ENCODE measurements around the gene INTS6.

Gene INTS6

GRCh38 chr13:51457086-51457815, 4.4 kb upstream of the INTS6 start:
- no peak for DNase-seq (ENCODE audit: low read depth in 4 of 4, low spot score in 1 of 4)

GRCh38 chr13:51456510-51456909, 3.7 kb upstream of the INTS6 start:
- DNase-seq (ENCODE audit: low read depth in 4 of 4, low spot score in 1 of 4), result no peak

- no peak for DNase-seq (ENCODE audit: low read depth in 4 of 4, low spot score in 1 of 4)
These were observed 2.7 kb upstream of the INTS6 start for GRCh38 chr13:51455532-51455931.

GRCh38 chr13:51453959-51454703, 1.3 kb upstream of the INTS6 start:
- peak in 3 of 4 experiments; percentile 8 to 41 (median 28) for DNase-seq (ENCODE audit: low read depth in 4 of 4, low spot score in 1 of 4)

GRCh38 chr13:51453207-51453958, 547 bp upstream of the INTS6 start:
- DNase-seq (ENCODE audit: low read depth in 4 of 4, low spot score in 1 of 4), result peak; percentile 48 to 69 (median 61)

GRCh38 chr13:51451467-51452360, 1.1 kb downstream of the INTS6 start:
- DNase-seq (ENCODE audit: low read depth in 4 of 4, low spot score in 1 of 4), result peak; percentile 48 to 68 (median 57)

GRCh38 chr13:51451134-51451466, 1.7 kb downstream of the INTS6 start:
- no peak for DNase-seq (ENCODE audit: low read depth in 4 of 4, low spot score in 1 of 4)

- DNase-seq (ENCODE audit: low read depth in 4 of 4, low spot score in 1 of 4), result no peak
These were observed 3.8 kb downstream of the INTS6 start for GRCh38 chr13:51449018-51449417.

GRCh38 chr13:51444922-51445321, 7.9 kb downstream of the INTS6 start:
- no peak for DNase-seq (ENCODE audit: low read depth in 4 of 4, low spot score in 1 of 4)

- no peak for DNase-seq (ENCODE audit: low read depth in 4 of 4, low spot score in 1 of 4)
These were observed 12.5 kb downstream of the INTS6 start for GRCh38 chr13:51440381-51440780.

- no peak for DNase-seq (ENCODE audit: low read depth in 4 of 4, low spot score in 1 of 4)
These were observed 15.2 kb downstream of the INTS6 start for GRCh38 chr13:51437550-51438127.

GRCh38 chr13:51435002-51435578, 17.7 kb downstream of the INTS6 start:
- no peak for DNase-seq (ENCODE audit: low read depth in 4 of 4, low spot score in 1 of 4)

GRCh38 chr13:51432576-51432975, 20.3 kb downstream of the INTS6 start:
- DNase-seq (ENCODE audit: low read depth in 4 of 4, low spot score in 1 of 4), result no peak

GRCh38 chr13:51426982-51427381, 25.9 kb downstream of the INTS6 start:
- no peak for DNase-seq (ENCODE audit: low read depth in 4 of 4, low spot score in 1 of 4)

- no peak for DNase-seq (ENCODE audit: low read depth in 4 of 4, low spot score in 1 of 4)
These were observed 27.3 kb downstream of the INTS6 start for GRCh38 chr13:51425410-51426042.

- DNase-seq (ENCODE audit: low read depth in 4 of 4, low spot score in 1 of 4), result no peak
These were observed 29.1 kb downstream of the INTS6 start for GRCh38 chr13:51423766-51424165.

GRCh38 chr13:51422484-51422883, 30.4 kb downstream of the INTS6 start:
- no peak for DNase-seq (ENCODE audit: low read depth in 4 of 4, low spot score in 1 of 4)

- DNase-seq (ENCODE audit: low read depth in 4 of 4, low spot score in 1 of 4), result no peak
These were observed 31.9 kb downstream of the INTS6 start for GRCh38 chr13:51420681-51421490.

Data from stimulated activated CD4-positive, alpha-beta T cell treated with anti-CD3 and anti-CD28 coated beads, Interleukin-1b, Interleukin-23, amount 100 ng/mL, for 24 hours (primary cell).